Neural crest cell (in vitro differentiated cells): ENCODE measurements around the gene CCSER2. TPM values are rescaled to one million over a fixed set of nuclear protein-coding genes. Genes with fewer than 3 reads are reported as not detected.
"Not testable (repeated sequence)": the region's sequence is repeated elsewhere in the genome, so short reads cannot be mapped to it uniquely, and the experiment has no call there.

ENCODE experiments used
- DNase-seq: peaks from one replicate; pipeline ENCODE4 v3.0.0; 2021; ENCODE audit warnings: low read depth, mixed read lengths, low spot score
- H3K27ac Mint-ChIP-seq: one replicate; pipeline ENCODE4 v1.8.0; 2021; ENCODE audit warnings: mild to moderate bottlenecking, mixed read lengths; ENCODE audit not compliant: unreplicated experiment
- H3K27me3 Mint-ChIP-seq: 2 replicates; pipeline ENCODE4 v1.8.0; 2021; ENCODE audit warnings: low read depth, mild to moderate bottlenecking, mixed read lengths
- H3K36me3 Mint-ChIP-seq: 2 replicates; pipeline ENCODE4 v1.8.0; 2021; ENCODE audit warnings: low read depth, mild to moderate bottlenecking, mixed read lengths
- H3K4me1 Mint-ChIP-seq: 2 replicates; pipeline ENCODE4 v1.8.0; 2021; ENCODE audit warnings: mixed read lengths
- H3K4me3 Mint-ChIP-seq: one replicate; pipeline ENCODE4 v1.8.0; 2021; ENCODE audit warnings: mild to moderate bottlenecking, mixed read lengths
- H3K9me3 Mint-ChIP-seq: 2 replicates; pipeline ENCODE4 v1.8.0; 2021; ENCODE audit warnings: mixed read lengths
- total RNA-seq: library from RNA; stranded (reverse); gene quantifications from 2 replicates; pipeline ENCODE4 v1.2.1, GENCODE V29; 2021
- TF ChIP-seq, protein P1 (sequence below): fragments of 200-600 bp; sonication (generic); conservative IDR thresholded peaks from 2 replicates; pipeline ENCODE4 v1.5.0; 2021; ENCODE audit warnings: antibody characterized with exemption, mild to moderate bottlenecking

Gene CCSER2
- total RNA-seq, 1 donor from 2014 or later, result 37.5 TPM

DNA sequence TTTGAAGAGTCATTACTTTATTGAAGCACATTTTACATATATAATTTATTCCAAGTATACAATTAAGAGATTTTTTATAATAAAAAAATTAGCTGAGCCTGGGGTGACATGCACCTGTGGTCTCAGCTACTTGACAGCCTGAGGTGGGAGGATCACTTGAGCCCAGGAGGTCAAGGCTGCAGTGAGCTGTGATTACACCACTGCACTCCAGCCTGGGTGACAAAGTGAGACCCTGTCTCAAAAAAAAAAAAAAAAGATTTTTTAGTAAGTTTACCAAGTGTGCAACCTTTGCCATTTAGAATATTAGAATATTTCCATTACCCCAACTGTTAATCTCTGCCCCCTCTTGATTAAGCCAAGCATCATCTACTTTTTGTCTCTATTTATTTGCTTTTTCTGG is 196.0 kb downstream of the CCSER2 start:
- Mint-ChIP-seq H3K4me1 (peaks cover 25% of the 10 kb centered on the region), H3K27me3 (no peaks in the 10 kb centered on the region), H3K36me3 (peaks cover 9% of the 10 kb centered on the region), H3K4me3 (no peak overlapping the region), H3K27ac (no peak overlapping the region), H3K9me3 (peaks cover 5% of the 10 kb centered on the region)
- TF ChIP-seq, protein P1, sequence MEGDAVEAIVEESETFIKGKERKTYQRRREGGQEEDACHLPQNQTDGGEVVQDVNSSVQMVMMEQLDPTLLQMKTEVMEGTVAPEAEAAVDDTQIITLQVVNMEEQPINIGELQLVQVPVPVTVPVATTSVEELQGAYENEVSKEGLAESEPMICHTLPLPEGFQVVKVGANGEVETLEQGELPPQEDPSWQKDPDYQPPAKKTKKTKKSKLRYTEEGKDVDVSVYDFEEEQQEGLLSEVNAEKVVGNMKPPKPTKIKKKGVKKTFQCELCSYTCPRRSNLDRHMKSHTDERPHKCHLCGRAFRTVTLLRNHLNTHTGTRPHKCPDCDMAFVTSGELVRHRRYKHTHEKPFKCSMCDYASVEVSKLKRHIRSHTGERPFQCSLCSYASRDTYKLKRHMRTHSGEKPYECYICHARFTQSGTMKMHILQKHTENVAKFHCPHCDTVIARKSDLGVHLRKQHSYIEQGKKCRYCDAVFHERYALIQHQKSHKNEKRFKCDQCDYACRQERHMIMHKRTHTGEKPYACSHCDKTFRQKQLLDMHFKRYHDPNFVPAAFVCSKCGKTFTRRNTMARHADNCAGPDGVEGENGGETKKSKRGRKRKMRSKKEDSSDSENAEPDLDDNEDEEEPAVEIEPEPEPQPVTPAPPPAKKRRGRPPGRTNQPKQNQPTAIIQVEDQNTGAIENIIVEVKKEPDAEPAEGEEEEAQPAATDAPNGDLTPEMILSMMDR, result no peak
- DNase-seq, result no peak

DNA sequence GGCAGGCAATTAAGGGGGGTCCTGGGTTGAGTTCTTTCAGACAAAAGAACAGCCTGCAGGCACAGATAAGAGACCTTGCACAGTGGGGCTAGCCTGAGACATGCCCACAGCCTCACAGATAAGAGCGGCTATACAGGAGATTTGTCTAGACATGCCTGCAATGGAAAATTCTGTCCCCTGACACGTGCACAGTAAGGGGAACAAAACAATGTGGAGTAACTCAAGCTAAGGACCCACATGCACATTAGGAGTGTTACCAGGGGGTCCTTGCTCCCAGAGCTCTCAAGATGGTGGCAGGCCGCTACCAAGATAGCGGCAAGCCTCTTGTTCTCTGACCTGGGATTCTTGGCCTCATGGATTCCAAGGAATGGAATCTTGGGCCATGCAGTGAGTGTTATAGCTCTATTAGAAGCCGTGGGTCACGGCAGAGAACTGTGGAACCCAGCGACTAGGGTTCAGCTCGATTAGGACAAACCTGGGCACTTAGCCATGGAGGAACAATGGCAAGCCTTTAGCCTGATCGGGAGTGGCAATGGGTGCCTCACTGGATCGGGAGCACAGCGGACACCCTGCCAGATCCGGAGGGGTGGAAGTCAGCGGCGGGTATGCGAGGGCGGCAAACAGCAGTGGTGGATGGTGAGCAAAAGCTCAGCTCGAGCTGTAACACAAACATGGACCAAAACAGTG is 196.9 kb downstream of the CCSER2 start:
- Mint-ChIP-seq H3K4me3 (no peak overlapping the region), H3K27me3 (no peaks in the 10 kb centered on the region), H3K9me3 (peaks cover 5% of the 10 kb centered on the region), H3K27ac (peak overlapping the region; percentile 83), H3K4me1 (peaks cover 25% of the 10 kb centered on the region), H3K36me3 (peaks cover 5% of the 10 kb centered on the region)
- TF ChIP-seq, protein P1, result no peak
- DNase-seq, result no peak

DNA sequence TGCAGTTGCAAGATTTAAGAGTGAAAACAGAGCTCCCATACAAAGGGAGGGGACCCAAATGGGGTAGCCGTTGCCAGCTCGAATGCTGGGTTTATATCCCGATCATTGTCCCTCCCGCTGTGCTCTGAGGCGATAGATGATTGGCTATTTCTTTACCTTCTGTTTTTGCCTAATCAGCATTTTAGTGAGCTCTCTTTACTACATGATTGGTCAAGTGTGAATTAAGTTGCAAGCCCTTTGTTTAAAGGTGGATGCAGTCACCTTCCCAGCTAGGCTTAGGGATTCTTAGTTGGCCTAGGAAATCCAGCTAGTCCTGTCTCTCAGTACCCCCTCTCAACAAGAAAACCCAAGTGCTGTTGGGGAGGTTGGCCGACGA is 197.4 kb downstream of the CCSER2 start:
- H3K4me3 Mint-ChIP-seq, H3K27me3 Mint-ChIP-seq, H3K9me3 Mint-ChIP-seq, H3K36me3 Mint-ChIP-seq, DNase-seq, H3K27ac Mint-ChIP-seq: not testable (repeated sequence)
- peaks cover 20% of the 10 kb centered on the region for H3K4me1 Mint-ChIP-seq

DNA sequence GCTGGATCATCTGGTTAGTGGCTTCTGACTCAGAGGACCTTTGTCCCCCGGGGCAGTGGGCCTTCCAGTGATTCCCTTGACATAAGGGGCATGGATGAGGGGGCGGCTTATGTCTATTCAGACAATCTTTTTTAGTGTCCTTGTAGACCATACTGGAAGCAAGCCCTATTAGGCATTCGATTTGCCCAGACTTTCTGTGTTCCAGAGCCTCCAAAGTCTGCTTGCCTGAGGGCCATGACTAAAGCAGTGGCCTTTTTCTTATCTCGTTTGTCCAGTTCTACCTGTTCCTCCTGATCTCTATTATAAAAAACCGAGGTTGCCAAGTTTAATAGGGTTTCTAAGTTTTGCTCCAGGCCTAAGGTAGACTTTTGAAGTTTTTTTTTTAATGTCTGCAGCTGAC is 199.0 kb downstream of the CCSER2 start:
- not testable (repeated sequence) for DNase-seq, H3K4me3 Mint-ChIP-seq, H3K27me3 Mint-ChIP-seq, H3K36me3 Mint-ChIP-seq, H3K9me3 Mint-ChIP-seq, H3K27ac Mint-ChIP-seq
- H3K4me1 Mint-ChIP-seq, result peaks cover 15% of the 10 kb centered on the region

DNA sequence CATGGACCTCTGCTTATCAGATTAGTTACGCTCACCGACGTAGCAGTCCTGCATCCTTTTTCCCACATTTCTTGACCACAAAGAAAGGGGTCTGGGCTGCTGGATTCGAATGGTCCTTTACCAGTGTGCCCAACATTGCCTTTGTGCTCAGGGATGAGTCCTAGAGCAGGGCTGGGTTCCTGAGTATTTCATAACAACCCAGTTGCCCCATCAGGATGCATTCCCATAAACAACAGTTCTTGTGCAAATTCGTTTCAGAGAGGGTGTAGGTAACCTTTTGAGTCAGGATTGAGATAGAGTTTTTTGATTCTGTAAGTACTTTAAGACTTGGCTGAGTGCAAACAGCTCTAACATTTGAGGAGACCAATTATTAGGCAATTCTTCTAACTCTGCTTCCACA is 200.1 kb downstream of the CCSER2 start:
- not testable (repeated sequence) for DNase-seq, H3K27me3 Mint-ChIP-seq, H3K9me3 Mint-ChIP-seq, H3K27ac Mint-ChIP-seq, H3K4me1 Mint-ChIP-seq, H3K4me3 Mint-ChIP-seq, H3K36me3 Mint-ChIP-seq

DNA sequence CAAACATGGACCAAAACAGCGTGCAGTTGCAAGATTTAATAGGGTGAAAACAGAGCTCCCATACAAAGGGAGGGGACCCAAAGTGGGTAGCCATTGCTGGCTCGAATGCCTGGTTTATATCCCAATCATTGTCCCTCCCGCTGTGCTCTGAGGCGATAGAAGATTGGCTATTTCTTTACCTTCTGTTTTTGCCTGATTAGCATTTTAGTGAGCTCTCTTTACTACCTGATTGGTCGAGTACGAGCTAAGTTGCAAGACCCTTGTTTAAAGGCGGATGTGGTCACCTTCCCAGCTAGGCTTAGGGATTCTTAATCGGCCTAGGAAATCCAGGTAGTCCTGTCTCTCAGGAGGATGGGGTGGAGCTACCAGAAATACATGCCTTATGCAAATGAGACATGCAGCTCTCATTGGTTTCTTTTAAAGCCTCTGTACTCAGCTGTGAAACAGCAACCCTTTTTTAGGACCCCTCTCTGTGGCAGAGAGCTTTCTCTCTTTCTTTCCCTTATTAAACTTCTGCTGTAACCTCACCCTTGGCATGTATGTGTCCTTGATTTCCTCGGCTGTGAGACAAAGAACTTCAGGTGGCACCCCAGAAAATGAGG is 202.4 kb downstream of the CCSER2 start:
- no peak for DNase-seq
- H3K27ac Mint-ChIP-seq, result no peak overlapping the region
- peaks cover 2% of the 10 kb centered on the region for H3K36me3 Mint-ChIP-seq
- H3K4me1 Mint-ChIP-seq, result no peaks in the 10 kb centered on the region
- no peaks in the 10 kb centered on the region for H3K27me3 Mint-ChIP-seq
- H3K9me3 Mint-ChIP-seq, result peaks cover 2% of the 10 kb centered on the region
- H3K4me3 Mint-ChIP-seq, result no peak overlapping the region
- TF ChIP-seq, protein P1, result no peak

DNA sequence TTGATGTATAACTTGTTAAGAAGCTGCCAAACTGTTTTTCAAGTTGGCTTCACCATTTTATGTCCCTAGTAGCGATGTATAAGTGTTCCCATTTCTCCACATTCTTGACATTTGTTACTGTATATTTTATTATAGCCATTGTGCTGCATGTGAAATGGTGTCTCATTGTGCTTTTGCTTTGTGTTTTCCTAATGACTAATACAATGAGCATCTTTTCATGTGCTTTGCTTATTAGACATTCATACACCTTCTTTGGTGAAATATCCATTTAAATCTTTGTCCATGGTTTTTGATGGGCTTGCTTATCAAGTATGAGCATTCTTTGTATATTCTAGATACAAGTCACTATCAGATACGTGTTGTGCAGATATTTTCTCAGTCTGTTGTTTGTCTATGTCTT is 203.0 kb downstream of the CCSER2 start:
- Mint-ChIP-seq H3K36me3 (no peaks in the 10 kb centered on the region), H3K4me1 (no peaks in the 10 kb centered on the region), H3K27me3 (no peaks in the 10 kb centered on the region), H3K27ac (no peak overlapping the region), H3K9me3 (peaks cover 2% of the 10 kb centered on the region), H3K4me3 (no peak overlapping the region)
- TF ChIP-seq, protein P1, result no peak
- DNase-seq, result no peak
